Neural cell (in vitro differentiated cells): Measurements from ENCODE around the gene GALNT15.

Experiments used
- CTCF ChIP-seq: fragments of 450-650 bp; IDR thresholded peaks from 2 replicates; pipeline ENCODE4 v1.5.1; 2014; ENCODE audit warnings: antibody characterized with exemption, mild to moderate bottlenecking, moderate library complexity; ENCODE audit not compliant: poor library complexity, severe bottlenecking
- EP300 ChIP-seq: fragments of 450-650 bp; conservative IDR thresholded peaks from 2 replicates; pipeline ENCODE4 v1.6.1; 2014; ENCODE audit warnings: antibody characterized with exemption, mild to moderate bottlenecking, moderate library complexity; ENCODE audit not compliant: poor library complexity, severe bottlenecking
- EZH2 ChIP-seq: fragments of 200-600, 300-800 bp; shearing (Covaris generic), sonication (generic); IDR thresholded peaks from 2 replicates; pipeline ENCODE4 v1.6.1; 2014; ENCODE audit warnings: antibody characterized with exemption, low read length, borderline replicate concordance, mild to moderate bottlenecking; ENCODE audit not compliant: insufficient read depth, poor library complexity, severe bottlenecking
- POLR2AphosphoS5 ChIP-seq: IDR thresholded peaks from 2 replicates; pipeline ENCODE4 v1.6.1; 2012
- TAF1 ChIP-seq: IDR thresholded peaks from 2 replicates; pipeline ENCODE4 v1.6.1; 2012; ENCODE audit warnings: low read depth

GRCh38 chr3:16252243-16252978, 77.9 kb downstream of the GALNT15 start:
- TF ChIP-seq CTCF (no peak), TAF1 (no peak), EZH2 (no peak), POLR2AphosphoS5 (no peak), EP300 (no peak)
